GM12875 (cell line): ENCODE measurements around the gene CD300LG.
"Not testable (repeated sequence)": the region's sequence is repeated elsewhere in the genome, so short reads cannot be mapped to it uniquely, and the experiment has no call there.

Source experiments
- H3K4me3 ChIP-seq: one replicate; pipeline ENCODE4 v1.5.1; 2011; ENCODE audit warnings: low read depth, low read length, control low read depth
- CTCF ChIP-seq: IDR thresholded peaks from 2 replicates; pipeline ENCODE4 v1.5.1; 2011; ENCODE audit warnings: low read depth, mild to moderate bottlenecking, control low read depth, inconsistent platforms, low read length, moderate library complexity, borderline replicate concordance; ENCODE audit not compliant: insufficient read depth

CD300LG gene

GRCh38 chr17:43890240-43890639, 43.3 kb downstream of the CD300LG start:
- H3K4me3 ChIP-seq, result no peak overlapping the region
- no peak for TF ChIP-seq CTCF

DNA sequence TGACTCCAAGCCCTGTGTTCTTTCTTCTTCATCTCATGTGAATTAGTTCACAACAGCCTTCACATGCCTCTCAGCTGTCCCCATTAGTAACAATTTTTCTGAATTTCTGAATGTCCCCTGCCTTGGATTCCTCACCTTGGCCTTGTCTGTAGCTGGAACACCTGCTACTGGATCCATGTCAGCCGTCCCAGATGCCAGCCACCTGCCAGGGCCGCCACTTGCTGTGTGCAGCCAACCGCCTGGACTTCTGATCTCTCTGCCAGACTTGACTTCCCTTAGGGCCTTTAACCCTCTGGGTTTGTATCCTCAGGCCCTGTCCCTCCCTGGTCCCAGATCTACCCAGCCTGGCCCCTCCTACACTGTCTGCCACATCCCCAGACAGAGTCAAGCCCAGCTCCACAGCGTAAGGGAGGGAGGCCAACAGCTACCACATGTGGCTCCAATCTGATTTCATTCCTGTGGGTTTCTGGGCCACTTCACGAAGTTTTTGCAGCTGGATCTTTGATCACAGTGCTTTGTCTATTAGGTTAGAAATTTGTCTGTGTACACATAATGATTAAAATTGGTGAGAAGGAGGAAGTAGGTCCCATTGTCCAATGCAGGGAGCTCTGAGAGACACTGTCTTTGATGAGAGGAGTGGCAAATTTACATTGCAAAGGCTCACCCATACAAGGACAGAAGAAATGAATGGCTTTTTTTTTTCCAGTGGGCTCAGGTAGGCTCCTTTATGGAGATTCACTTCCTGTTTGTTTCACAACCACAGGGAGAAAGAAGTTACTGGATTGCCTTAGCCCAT, 45.1 kb downstream of the CD300LG start:
- no peak overlapping the region for H3K4me3 ChIP-seq
- no peak for TF ChIP-seq CTCF

- H3K4me3 ChIP-seq, result no peak overlapping the region
- TF ChIP-seq CTCF, result no peak
Measured at GRCh38 chr17:43892647-43892952, 45.6 kb downstream of the CD300LG start.

DNA sequence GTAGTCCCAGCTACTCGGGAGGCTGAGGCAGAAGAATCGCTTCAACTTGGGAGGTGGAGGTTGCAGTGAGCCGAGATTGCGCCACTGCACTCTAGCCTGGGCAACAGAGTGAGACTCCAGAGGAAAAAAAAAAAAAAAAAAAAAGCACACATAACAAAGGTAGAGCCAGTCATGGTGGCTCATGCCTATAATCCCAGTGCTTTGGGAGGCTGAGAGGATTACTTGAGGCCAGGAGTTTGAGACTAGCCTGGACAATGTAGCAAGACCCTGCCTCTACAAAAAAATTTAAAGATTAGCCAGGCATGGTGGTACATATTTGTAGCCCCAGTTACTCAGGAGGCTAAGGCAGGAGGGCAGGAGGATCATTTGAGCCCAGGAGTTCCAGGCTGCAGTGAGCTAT, 47.5 kb downstream of the CD300LG start:
- not testable (repeated sequence) for H3K4me3 ChIP-seq

GRCh38 chr17:43897831-43898230, 50.9 kb downstream of the CD300LG start:
- no peak for TF ChIP-seq CTCF
- no peak overlapping the region for H3K4me3 ChIP-seq

GRCh38 chr17:43898446-43898845, 51.5 kb downstream of the CD300LG start:
- H3K4me3 ChIP-seq, result no peak overlapping the region
- no peak for TF ChIP-seq CTCF

GRCh38 chr17:43900183-43900857, 53.3 kb downstream of the CD300LG start:
- no peak for TF ChIP-seq CTCF
- H3K4me3 ChIP-seq, result no peak overlapping the region
